ENCODE measurements around the gene TRDMT1. TPM values are rescaled to one million over a fixed set of nuclear protein-coding genes. Genes with fewer than 3 reads are reported as not detected.

The TRDMT1 gene
- total RNA-seq, 3 donors from 2014 or later = 5.8 to 18.6 (median 13.4) TPM

DNA sequence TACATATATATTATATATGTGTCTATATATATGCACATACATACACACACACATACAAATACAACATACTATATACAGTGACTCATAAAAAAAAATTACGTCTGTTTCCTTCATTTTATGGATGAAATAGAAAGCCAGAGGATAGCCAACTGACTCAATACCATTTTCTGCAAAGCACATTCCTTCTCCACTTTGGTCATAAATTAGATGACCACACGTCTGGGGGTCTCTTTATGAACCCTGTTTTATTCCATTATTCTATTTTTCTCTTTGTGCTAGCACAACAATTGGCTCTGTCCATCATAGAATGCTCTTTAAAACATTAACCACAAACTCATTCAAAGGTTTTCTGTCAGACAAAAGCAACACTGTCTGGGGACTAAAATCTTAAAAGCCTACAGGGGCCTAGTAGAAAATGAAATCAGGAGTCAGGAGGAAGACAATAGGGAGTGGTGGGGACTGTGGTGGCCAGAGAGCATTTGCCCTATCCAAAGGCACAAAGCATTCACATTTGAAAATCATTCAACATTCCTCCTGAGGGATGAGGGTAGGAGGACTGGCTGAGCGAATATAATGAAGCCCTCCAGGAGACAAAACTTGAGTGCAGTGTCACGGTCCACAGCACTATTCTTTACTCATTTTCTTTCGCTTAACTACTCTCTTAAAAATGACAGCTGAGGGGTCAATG lies 76.1 kb downstream of the TRDMT1 start:
- intact Hi-C loops (cut with DNase I; ENCODE audit: low total_unique reads) = no loop called here
- Histone ChIP-seq H3K4me1 (no peaks in the 10 kb centered on the region), H3K9me3 (no peaks in the 10 kb centered on the region), H3K4me3 (no peak overlapping the region), H3K27ac (no peak overlapping the region), H3K36me3 (no peaks in the 10 kb centered on the region), H3K27me3 (no peaks in the 10 kb centered on the region)
- TF ChIP-seq, protein P1, sequence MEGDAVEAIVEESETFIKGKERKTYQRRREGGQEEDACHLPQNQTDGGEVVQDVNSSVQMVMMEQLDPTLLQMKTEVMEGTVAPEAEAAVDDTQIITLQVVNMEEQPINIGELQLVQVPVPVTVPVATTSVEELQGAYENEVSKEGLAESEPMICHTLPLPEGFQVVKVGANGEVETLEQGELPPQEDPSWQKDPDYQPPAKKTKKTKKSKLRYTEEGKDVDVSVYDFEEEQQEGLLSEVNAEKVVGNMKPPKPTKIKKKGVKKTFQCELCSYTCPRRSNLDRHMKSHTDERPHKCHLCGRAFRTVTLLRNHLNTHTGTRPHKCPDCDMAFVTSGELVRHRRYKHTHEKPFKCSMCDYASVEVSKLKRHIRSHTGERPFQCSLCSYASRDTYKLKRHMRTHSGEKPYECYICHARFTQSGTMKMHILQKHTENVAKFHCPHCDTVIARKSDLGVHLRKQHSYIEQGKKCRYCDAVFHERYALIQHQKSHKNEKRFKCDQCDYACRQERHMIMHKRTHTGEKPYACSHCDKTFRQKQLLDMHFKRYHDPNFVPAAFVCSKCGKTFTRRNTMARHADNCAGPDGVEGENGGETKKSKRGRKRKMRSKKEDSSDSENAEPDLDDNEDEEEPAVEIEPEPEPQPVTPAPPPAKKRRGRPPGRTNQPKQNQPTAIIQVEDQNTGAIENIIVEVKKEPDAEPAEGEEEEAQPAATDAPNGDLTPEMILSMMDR (IDR thresholded peaks at IDR 0.05) = no peak
- no peak for TF ChIP-seq POLR2AphosphoS5 (IDR thresholded peaks at IDR 0.05)
- no peak for TF ChIP-seq POLR2A (IDR thresholded peaks at IDR 0.05)
- no peak for DNase-seq (ENCODE audit: low spot score in 2 of 2)

GRCh38 chr10:17123961-17124360 lies 77.5 kb downstream of the TRDMT1 start:
- H3K36me3 ChIP-seq = no peaks in the 10 kb centered on the region
- no peak overlapping the region for H3K27ac ChIP-seq
- no peak overlapping the region for H3K4me3 ChIP-seq
- intact Hi-C loops (cut with DNase I; ENCODE audit: low total_unique reads) = no loop called here
- no peak for DNase-seq (ENCODE audit: low spot score in 2 of 2)
- TF ChIP-seq, protein P1 (IDR thresholded peaks at IDR 0.05) = no peak
- no peak for TF ChIP-seq POLR2A (IDR thresholded peaks at IDR 0.05)
- TF ChIP-seq POLR2AphosphoS5 (IDR thresholded peaks at IDR 0.05) = no peak
- no peaks in the 10 kb centered on the region for H3K9me3 ChIP-seq
- no peaks in the 10 kb centered on the region for H3K27me3 ChIP-seq
- H3K4me1 ChIP-seq = no peaks in the 10 kb centered on the region

- TF ChIP-seq, protein P1 (IDR thresholded peaks at IDR 0.05) = no peak
- TF ChIP-seq POLR2AphosphoS5 (IDR thresholded peaks at IDR 0.05) (no peak), POLR2A (IDR thresholded peaks at IDR 0.05) (no peak)
- no peak for DNase-seq (ENCODE audit: low spot score in 2 of 2)
- Histone ChIP-seq H3K27ac (no peak overlapping the region), H3K4me1 (no peaks in the 10 kb centered on the region), H3K27me3 (no peaks in the 10 kb centered on the region), H3K4me3 (no peak overlapping the region), H3K9me3 (no peaks in the 10 kb centered on the region), H3K36me3 (no peaks in the 10 kb centered on the region)
- intact Hi-C loops (cut with DNase I; ENCODE audit: low total_unique reads) = no loop called here
Measured at GRCh38 chr10:17122726-17123661, 78.5 kb downstream of the TRDMT1 start.

- Histone ChIP-seq H3K4me3 (no peak overlapping the region), H3K27me3 (no peaks in the 10 kb centered on the region), H3K36me3 (no peaks in the 10 kb centered on the region), H3K27ac (no peak overlapping the region), H3K9me3 (no peaks in the 10 kb centered on the region), H3K4me1 (no peaks in the 10 kb centered on the region)
- intact Hi-C loops (cut with DNase I; ENCODE audit: low total_unique reads) = no loop called here
- DNase-seq (ENCODE audit: low spot score in 2 of 2) = no peak
- no peak for TF ChIP-seq POLR2AphosphoS5 (IDR thresholded peaks at IDR 0.05)
- TF ChIP-seq POLR2A (IDR thresholded peaks at IDR 0.05) = no peak
- TF ChIP-seq, protein P1 (IDR thresholded peaks at IDR 0.05) = no peak
Measured at GRCh38 chr10:17122052-17122451, 79.4 kb downstream of the TRDMT1 start.

- Histone ChIP-seq H3K9me3 (no peaks in the 10 kb centered on the region), H3K4me3 (no peak overlapping the region), H3K4me1 (no peaks in the 10 kb centered on the region), H3K27me3 (no peaks in the 10 kb centered on the region), H3K36me3 (no peaks in the 10 kb centered on the region), H3K27ac (no peak overlapping the region)
- DNase-seq (ENCODE audit: low spot score in 2 of 2) = no peak
- intact Hi-C loops (cut with DNase I; ENCODE audit: low total_unique reads) = no loop called here
- no peak for TF ChIP-seq POLR2A (IDR thresholded peaks at IDR 0.05)
- TF ChIP-seq, protein P1 (IDR thresholded peaks at IDR 0.05) = no peak
- TF ChIP-seq POLR2AphosphoS5 (IDR thresholded peaks at IDR 0.05) = no peak
Measured at GRCh38 chr10:17120694-17121093, 80.8 kb downstream of the TRDMT1 start.

Measured in breast epithelium (tissue), 4 donors.